Renal cortical epithelial cell (primary cell): ENCODE data around the gene INSYN1. TPM values are rescaled to one million over a fixed set of nuclear protein-coding genes. Genes with fewer than 3 reads are reported as not detected.

ENCODE experiments used
- DNase-seq: peaks from one replicate; pipeline ENCODE4 v3.0.0-alpha.2; 2011; ENCODE audit warnings: low read depth
- total RNA-seq: library from RNA; depleted of rRNA; stranded (reverse); fragments of >200 nt; gene quantifications from 2 replicates; pipeline ENCODE4 v1.2.3, GENCODE V29; 2014

INSYN1 gene
- total RNA-seq, 1 donor from 2014 or later, result 0.80 TPM

- DNase-seq, result no peak
These were observed 24.6 kb upstream of the INSYN1 start for GRCh38 chr15:73777741-73778140.

DNA sequence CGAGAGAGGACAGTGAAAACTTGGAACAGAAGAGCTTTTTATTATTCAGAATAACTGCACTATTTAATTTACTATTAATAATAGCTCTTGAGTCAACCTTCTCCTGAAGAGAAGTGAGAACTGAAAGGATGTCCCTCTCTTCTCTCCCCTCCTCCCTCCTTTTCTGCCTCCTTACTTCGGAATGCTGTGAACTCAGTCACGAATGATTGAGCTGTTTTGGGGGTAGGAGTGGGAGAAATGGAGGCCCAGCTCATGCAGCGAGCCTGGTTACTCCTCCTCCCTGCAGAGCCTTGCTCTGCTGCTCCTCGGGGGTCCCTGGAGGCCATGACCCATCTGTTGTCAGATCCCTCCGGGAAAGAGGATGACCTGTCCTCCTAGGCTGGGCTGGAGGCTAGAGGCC lies 20.3 kb upstream of the INSYN1 start:
- DNase-seq, result no peak

- DNase-seq, result no peak
These were observed 18.4 kb upstream of the INSYN1 start for GRCh38 chr15:73771385-73772045.

- no peak for DNase-seq
These were observed 16.9 kb upstream of the INSYN1 start for GRCh38 chr15:73770050-73770449.

- no peak for DNase-seq
These were observed 14.8 kb upstream of the INSYN1 start for GRCh38 chr15:73767806-73768501.

- DNase-seq, result no peak
These were observed 13.4 kb upstream of the INSYN1 start for GRCh38 chr15:73766598-73766997.

GRCh38 chr15:73765778-73766177 lies 12.6 kb upstream of the INSYN1 start:
- no peak for DNase-seq

- no peak for DNase-seq
These were observed 10.8 kb upstream of the INSYN1 start for GRCh38 chr15:73763931-73764330.

GRCh38 chr15:73760330-73761329 lies 7.5 kb upstream of the INSYN1 start:
- DNase-seq, result no peak

GRCh38 chr15:73758461-73758860 lies 5.3 kb upstream of the INSYN1 start:
- no peak for DNase-seq

DNA sequence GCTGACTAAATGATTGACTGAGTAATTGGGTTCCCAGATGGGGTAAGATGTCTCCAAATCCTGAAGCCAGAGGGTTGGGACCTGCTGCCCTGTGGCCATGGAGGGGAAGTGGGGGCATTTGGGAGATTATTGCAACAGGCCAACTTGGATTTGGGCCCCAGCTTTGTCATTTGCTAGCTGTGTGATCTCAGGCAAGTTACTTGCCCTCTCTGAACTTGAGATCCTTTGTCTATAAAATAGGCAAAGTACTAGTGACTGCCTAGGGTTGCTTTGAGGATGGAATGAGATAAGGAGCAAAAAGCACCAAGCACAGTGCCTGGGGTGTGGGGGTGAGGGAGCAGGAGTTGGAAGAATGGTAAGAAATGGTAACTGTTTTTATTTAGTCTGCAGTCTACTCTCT lies 4.4 kb upstream of the INSYN1 start:
- no peak for DNase-seq

DNA sequence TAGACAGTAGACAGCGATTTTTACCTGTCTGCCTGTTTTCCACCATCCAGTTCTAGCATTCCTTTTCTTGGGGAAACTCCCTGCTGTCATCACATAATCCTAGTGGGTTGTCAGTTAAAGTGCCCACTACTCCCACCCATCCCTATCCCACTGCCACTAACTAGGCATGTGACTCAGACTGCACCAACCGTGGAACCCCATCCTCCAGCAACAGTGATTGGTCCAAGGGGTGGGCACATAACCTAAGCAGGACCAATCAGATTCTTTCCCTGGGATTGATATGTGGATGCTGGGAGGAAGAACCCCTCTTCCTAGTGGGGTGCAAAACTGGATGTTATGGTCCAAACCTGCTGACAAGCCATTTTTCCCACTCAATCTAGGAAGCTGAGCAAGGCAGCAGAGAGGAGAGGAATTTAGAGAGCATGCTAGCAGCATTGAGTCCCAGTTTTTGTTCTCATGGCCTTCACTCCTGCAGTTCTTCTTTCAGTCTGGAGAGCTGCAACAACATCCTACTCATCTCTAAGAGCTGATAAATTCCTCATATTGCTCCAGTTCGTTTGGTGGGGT lies 3.9 kb upstream of the INSYN1 start:
- DNase-seq, result no peak

DNA sequence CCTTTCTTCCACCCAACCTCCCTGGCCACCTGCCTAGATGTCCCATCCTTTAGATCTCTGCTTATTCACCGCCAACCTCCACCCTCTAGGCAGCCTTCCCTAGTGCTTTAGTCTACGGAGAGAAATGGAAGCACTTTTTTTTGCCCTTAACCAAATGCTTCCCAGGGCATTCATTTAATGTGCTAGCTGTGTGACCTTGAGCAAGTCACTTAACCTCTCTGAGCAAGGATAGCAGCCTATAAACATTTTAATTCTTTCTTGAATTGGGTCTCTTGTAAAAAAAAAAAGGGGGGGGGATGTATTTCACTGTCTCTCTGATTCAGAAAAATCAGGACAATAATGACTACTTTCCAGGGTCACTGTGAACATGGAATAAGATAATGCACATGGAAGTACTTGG lies 3.2 kb upstream of the INSYN1 start:
- DNase-seq, result no peak

DNA sequence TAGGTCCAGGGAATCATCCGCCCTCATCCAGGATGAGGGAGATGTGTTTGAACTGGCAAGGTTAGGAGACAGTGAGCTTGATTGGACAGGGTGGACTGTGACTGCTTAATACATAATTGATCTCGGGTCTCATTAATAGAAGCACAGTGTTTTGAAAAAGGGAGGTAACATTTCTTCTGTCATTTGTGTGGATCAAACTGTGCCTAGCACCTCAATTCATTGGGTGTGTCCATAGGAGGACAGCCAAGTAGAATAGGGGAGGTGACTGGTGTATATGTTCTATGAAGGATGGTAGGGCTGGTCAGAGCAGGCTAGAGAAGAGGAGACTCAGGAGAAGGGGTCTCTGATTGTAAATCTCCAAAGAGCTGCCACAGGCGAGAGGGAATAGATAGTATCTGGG lies 2.8 kb upstream of the INSYN1 start:
- DNase-seq, result no peak

DNA sequence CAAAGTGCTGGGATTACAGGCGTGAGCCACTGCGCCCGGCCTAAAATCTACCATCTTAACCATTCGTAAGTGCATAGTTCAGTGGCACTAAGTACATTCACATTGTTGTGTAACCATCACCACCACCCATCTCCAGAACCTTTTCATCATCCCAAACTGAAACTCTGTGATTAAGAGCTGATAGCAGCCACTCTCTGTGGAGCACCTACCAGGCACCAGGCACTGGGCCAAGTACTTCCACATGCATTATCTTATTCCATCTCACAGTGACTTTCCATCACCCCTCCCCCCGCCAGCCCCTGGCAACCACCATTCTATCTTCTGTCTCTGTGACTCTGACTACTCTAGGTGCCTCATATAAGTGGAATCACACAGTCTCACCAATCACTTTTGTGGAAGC lies 2.3 kb upstream of the INSYN1 start:
- no peak for DNase-seq

DNA sequence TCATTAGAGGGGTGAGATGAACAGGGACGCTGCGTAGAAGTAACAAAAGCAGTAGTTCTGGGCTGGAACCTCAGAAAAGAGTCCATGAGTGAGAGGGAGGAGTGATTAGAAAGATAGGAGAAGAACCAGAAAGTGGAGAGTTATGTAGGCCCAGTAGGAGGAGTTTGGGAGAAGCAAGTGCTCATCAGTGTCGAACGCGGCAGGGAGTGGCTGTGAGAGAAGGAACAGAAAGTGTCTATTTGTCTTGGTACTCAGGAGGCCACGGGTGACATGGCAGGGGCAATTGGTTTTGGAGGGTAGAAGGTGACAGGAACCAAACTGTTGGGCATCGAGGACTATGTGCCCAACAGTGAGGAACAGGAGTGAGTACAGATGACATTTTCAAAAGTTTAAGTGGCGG lies 1.3 kb upstream of the INSYN1 start:
- no peak for DNase-seq

GRCh38 chr15:73752806-73753193 lies 351 bp downstream of the INSYN1 start:
- DNase-seq, result no peak

DNA sequence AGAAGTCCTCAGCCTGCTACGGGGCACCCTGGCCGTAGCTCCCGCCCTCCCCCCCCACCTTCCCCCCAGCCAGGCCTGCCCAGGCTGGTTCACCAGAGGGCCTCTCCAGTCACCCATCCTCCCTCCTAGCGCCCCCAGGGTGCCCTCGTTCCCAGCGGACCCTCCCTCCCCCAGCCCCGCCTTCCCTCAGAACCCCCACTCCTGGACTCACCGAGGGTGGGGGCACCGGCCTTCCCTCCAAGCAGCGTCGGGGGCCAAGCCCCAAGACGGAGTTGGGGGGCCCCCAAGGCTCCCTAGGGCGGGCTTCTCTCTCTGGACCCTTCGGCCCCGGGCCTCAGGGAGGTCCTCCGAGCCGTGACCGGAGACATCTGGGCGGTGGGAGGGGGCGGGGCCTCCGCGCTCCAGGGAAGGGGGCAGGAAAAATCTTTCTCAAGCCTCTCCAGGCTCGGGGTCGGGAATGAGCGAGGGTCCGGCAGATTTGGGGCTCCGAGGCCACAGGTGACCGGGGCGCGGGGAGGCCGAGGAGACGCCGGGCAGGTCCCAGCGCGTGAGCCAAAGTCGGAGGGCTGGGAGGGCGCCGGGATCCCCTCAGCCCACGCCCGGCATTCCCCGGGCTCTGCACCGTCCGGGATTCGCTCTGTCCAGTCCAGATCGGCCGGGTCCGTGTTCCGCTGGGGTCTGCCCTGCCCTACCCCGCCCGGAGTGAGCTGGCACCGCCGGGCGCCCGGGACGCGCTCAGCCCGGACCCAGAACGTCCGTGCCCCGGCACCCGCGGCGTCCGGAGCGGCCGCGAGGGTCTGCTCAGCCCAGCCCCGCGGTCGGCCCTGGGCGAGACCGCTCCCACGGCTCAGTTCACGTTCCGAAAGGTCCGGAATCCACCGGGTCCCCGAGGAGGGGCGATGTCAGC lies 999 bp downstream of the INSYN1 start:
- no peak for DNase-seq

GRCh38 chr15:73751511-73751898 lies 1.6 kb downstream of the INSYN1 start:
- no peak for DNase-seq

- no peak for DNase-seq
These were observed 2.2 kb downstream of the INSYN1 start for GRCh38 chr15:73750951-73751350.

- DNase-seq, result no peak
These were observed 2.7 kb downstream of the INSYN1 start for GRCh38 chr15:73750438-73750837.
